ENCODE measurements around the gene KCNQ1.

Gene KCNQ1

DNA sequence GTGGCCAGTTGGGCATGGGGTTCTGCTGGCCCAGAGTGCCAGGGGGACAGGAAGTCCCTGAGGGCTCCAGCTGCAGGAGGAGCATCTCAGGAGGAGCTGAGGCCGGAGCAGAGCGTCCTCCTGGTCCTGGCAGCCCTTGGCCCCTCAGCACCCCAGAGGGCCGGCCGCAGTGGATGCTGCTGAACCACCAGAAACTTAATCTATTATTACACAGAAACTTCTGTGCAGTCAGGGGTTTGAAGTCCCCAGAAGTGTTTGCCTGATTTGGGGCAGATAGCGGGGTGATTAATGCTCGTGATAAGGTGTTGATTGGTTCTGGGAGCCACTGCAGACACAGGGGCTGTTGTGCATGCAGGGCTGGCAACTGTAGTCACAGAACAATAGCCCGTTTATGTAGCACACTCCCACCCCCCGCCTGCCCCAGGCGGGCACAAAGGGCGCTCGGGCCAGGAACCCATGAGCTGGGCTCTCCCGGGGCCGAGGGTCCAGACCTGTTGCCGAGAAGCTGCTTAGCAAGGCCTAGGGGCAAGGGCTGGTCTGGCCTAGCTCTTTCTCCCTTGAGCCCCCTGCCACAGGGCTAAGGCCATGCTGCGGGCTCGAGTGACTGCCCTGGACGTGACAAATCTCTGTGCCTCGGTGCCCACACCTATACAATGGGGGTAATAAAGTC, 284.0 kb downstream of the KCNQ1 start:
- Histone ChIP-seq H3K9ac (ENCODE audit: low read length) (no peak overlapping the region), H3K4ac (ENCODE audit: low read depth in 1 of 2, low read length in 2 of 2) (no peak overlapping the region), H3K23ac (ENCODE audit: low read length in 2 of 2) (no peak overlapping the region), H2BK15ac (ENCODE audit: low read depth, poor library complexity, severe bottlenecking) (no peak overlapping the region), H3K27me3 (ENCODE audit: control insufficient read depth in 1 of 2, insufficient read depth in 1 of 2, low read length in 2 of 2) (peaks cover 0 to 7% of the 10 kb centered on the region in 2 experiments), H3K4me2 (ENCODE audit: low read length, poor library complexity, severe bottlenecking) (no peak overlapping the region), H3K4me1 (ENCODE audit: control insufficient read depth, insufficient read depth, low read depth, low read length) (peaks cover 52% of the 10 kb centered on the region), H2BK5ac (ENCODE audit: low read depth, low read length, poor library complexity, severe bottlenecking) (no peak overlapping the region), H3K4me3 (ENCODE audit: insufficient read depth in 1 of 2, low read depth in 1 of 2, low read length in 2 of 2) (no peak overlapping the region), H2BK120ac (ENCODE audit: low read depth, low read length) (no peak overlapping the region), H2BK12ac (ENCODE audit: low read length in 2 of 2) (no peak overlapping the region), H3K14ac (ENCODE audit: low read length in 2 of 2) (no peak overlapping the region), H3K36me3 (ENCODE audit: control insufficient read depth in 1 of 2, insufficient read depth in 2 of 2, low read depth in 1 of 2, low read length in 2 of 2) (no peaks in the 10 kb centered on the region), H2AK5ac (ENCODE audit: low read length, severe bottlenecking) (no peak overlapping the region), H2AFZ (ENCODE audit: low read depth, low read length) (no peak overlapping the region), H3K9me3 (ENCODE audit: control insufficient read depth, low read length) (peaks cover 9% of the 10 kb centered on the region), H3K18ac (ENCODE audit: low read depth in 1 of 2, low read length in 2 of 2) (no peak overlapping the region), H3K79me1 (replicated peaks; ENCODE audit: low read length, poor library complexity, severe bottlenecking) (no peaks in the 10 kb centered on the region), H4K91ac (ENCODE audit: low read length) (no peak overlapping the region), H3K27ac (ENCODE audit: low read length, poor library complexity, severe bottlenecking) (no peak overlapping the region), H4K8ac (ENCODE audit: low read length) (no peak overlapping the region)
- DNase-seq: no peak
- 88% methylated on average over 16 of the region's 18 CpGs for WGBS

DNA sequence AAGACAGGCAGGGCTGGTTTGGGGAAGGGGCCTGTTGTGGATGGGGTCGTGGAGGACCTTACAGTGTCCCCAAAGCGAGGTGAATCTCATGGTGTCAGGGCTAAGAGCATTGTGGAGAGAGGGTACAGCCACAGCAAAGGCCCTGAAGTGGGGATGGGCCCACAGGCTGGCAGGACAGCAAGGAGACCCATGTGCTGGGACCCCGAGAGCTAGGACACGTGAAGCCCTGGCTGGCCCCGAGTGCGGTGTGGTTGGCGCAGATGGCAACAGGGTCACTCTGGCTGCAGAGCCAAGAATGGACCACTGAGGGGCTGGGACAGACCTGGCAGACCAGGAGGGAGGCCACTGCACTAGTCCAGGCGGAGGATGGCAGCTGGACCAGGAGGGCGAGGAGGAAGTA, 285.0 kb downstream of the KCNQ1 start:
- H3K14ac ChIP-seq (ENCODE audit: low read length in 2 of 2): no peak overlapping the region
- no peak overlapping the region for H2BK120ac ChIP-seq (ENCODE audit: low read depth, low read length)
- H3K23ac ChIP-seq (ENCODE audit: low read length in 2 of 2): no peak overlapping the region
- H3K4me1 ChIP-seq (ENCODE audit: control insufficient read depth, insufficient read depth, low read depth, low read length): peaks cover 58% of the 10 kb centered on the region
- no peak overlapping the region for H2BK12ac ChIP-seq (ENCODE audit: low read length in 2 of 2)
- no peaks in the 10 kb centered on the region for H3K36me3 ChIP-seq (ENCODE audit: control insufficient read depth in 1 of 2, insufficient read depth in 2 of 2, low read depth in 1 of 2, low read length in 2 of 2)
- H2AFZ ChIP-seq (ENCODE audit: low read depth, low read length): no peak overlapping the region
- no peak overlapping the region for H3K9ac ChIP-seq (ENCODE audit: low read length)
- peak overlapping the region; percentile 45 for H4K8ac ChIP-seq (ENCODE audit: low read length)
- 93% methylated on average over 8 of the region's 9 CpGs for WGBS
- H3K27ac ChIP-seq (ENCODE audit: low read length, poor library complexity, severe bottlenecking): no peak overlapping the region
- H4K91ac ChIP-seq (ENCODE audit: low read length): peak overlapping the region; percentile 47
- no peak overlapping the region for H3K4me2 ChIP-seq (ENCODE audit: low read length, poor library complexity, severe bottlenecking)
- H3K4ac ChIP-seq (ENCODE audit: low read depth in 1 of 2, low read length in 2 of 2): peak overlapping the region in 1 of 2 experiments; percentile 68
- H2BK5ac ChIP-seq (ENCODE audit: low read depth, low read length, poor library complexity, severe bottlenecking): no peak overlapping the region
- no peaks in the 10 kb centered on the region for H3K79me1 ChIP-seq (replicated peaks; ENCODE audit: low read length, poor library complexity, severe bottlenecking)
- peak overlapping the region; percentile 38 for H2AK5ac ChIP-seq (ENCODE audit: low read length, severe bottlenecking)
- H2BK15ac ChIP-seq (ENCODE audit: low read depth, poor library complexity, severe bottlenecking): no peak overlapping the region
- peaks cover 0 to 6% of the 10 kb centered on the region in 2 experiments for H3K27me3 ChIP-seq (ENCODE audit: control insufficient read depth in 1 of 2, insufficient read depth in 1 of 2, low read length in 2 of 2)
- H3K18ac ChIP-seq (ENCODE audit: low read depth in 1 of 2, low read length in 2 of 2): no peak overlapping the region
- H3K9me3 ChIP-seq (ENCODE audit: control insufficient read depth, low read length): peaks cover 9% of the 10 kb centered on the region
- H3K4me3 ChIP-seq (ENCODE audit: insufficient read depth in 1 of 2, low read depth in 1 of 2, low read length in 2 of 2): no peak overlapping the region
- DNase-seq: no peak

DNA sequence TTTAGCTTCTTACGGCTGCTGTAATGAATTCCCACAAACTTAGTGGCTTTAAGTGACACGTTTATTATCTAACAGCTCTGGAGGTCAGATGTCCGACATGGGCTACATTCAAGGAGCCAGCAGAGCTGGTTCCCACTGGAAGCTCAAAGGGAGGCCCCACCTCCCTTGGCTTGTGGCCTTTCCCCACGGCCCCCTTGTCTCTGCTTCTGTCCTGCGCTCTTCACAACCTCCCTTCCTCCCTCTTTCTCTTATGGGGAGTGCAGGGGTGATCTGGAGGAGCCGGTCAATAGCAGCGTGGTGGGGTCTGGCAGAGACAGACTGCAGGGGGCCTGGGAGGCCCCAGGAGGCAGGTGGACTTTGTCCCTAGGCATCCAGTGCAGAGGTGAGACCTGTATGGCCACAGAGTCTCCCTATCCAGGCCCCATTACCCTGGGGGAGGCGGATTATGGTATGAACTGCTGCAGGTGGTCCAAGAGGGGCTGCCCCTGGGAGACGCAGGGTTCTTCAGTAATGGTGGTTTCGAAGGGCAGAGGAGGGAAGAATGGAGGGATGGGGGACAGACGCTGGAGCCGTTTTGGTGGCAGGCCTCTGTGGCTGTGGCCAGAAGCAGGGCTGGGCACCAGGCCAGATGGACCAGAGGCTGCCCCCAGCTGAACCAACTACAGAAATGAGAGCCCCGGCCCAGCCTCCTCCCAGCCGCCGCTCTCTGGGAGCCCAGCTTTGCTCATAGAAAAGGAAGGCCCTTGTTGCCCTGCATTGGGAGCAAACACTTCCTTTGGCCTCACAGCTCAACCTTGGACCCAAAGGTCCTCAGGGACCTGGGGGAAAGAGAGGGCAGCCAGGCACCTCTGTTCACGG, 285.7 kb downstream of the KCNQ1 start:
- no peaks in the 10 kb centered on the region for H3K36me3 ChIP-seq (ENCODE audit: control insufficient read depth in 1 of 2, insufficient read depth in 2 of 2, low read depth in 1 of 2, low read length in 2 of 2)
- peak overlapping the region; percentile 21 for H4K91ac ChIP-seq (ENCODE audit: low read length)
- peak overlapping the region; percentile 41 for H2AK5ac ChIP-seq (ENCODE audit: low read length, severe bottlenecking)
- no peak overlapping the region for H2BK120ac ChIP-seq (ENCODE audit: low read depth, low read length)
- H4K8ac ChIP-seq (ENCODE audit: low read length): no peak overlapping the region
- no peak overlapping the region for H3K27ac ChIP-seq (ENCODE audit: low read length, poor library complexity, severe bottlenecking)
- H3K9ac ChIP-seq (ENCODE audit: low read length): no peak overlapping the region
- 83% methylated on average over 14 of the region's 16 CpGs for WGBS
- H3K4me2 ChIP-seq (ENCODE audit: low read length, poor library complexity, severe bottlenecking): no peak overlapping the region
- peaks cover 9% of the 10 kb centered on the region for H3K9me3 ChIP-seq (ENCODE audit: control insufficient read depth, low read length)
- no peak overlapping the region for H3K4me3 ChIP-seq (ENCODE audit: insufficient read depth in 1 of 2, low read depth in 1 of 2, low read length in 2 of 2)
- no peak overlapping the region for H3K14ac ChIP-seq (ENCODE audit: low read length in 2 of 2)
- H3K4me1 ChIP-seq (ENCODE audit: control insufficient read depth, insufficient read depth, low read depth, low read length): peaks cover 58% of the 10 kb centered on the region
- peak overlapping the region; percentile 30 for H2AFZ ChIP-seq (ENCODE audit: low read depth, low read length)
- no peak overlapping the region for H3K23ac ChIP-seq (ENCODE audit: low read length in 2 of 2)
- no peak for DNase-seq
- H3K18ac ChIP-seq (ENCODE audit: low read depth in 1 of 2, low read length in 2 of 2): no peak overlapping the region
- H2BK12ac ChIP-seq (ENCODE audit: low read length in 2 of 2): no peak overlapping the region
- H2BK15ac ChIP-seq (ENCODE audit: low read depth, poor library complexity, severe bottlenecking): peak overlapping the region; percentile 37
- no peak overlapping the region for H3K4ac ChIP-seq (ENCODE audit: low read depth in 1 of 2, low read length in 2 of 2)
- H3K27me3 ChIP-seq (ENCODE audit: control insufficient read depth in 1 of 2, insufficient read depth in 1 of 2, low read length in 2 of 2): peaks cover 0 to 5% of the 10 kb centered on the region in 2 experiments
- no peak overlapping the region for H2BK5ac ChIP-seq (ENCODE audit: low read depth, low read length, poor library complexity, severe bottlenecking)
- no peaks in the 10 kb centered on the region for H3K79me1 ChIP-seq (replicated peaks; ENCODE audit: low read length, poor library complexity, severe bottlenecking)

Measured in mesenchymal stem cell (in vitro differentiated cells and primary cell).